GM19025 (cell line): ENCODE data around the gene MAP2K1.
"Not testable (repeated sequence)": the region's sequence is repeated elsewhere in the genome, so short reads cannot be mapped to it uniquely, and the experiment has no call there.

ENCODE experiments used
- ATAC-seq: cut with Tn5 transposase; IDR thresholded peaks from one replicate; pipeline ENCODE4 v1.9.1; 2021; ENCODE audit warnings: mild to moderate bottlenecking, low read depth, moderate library complexity; ENCODE audit not compliant: unreplicated experiment

Gene MAP2K1

DNA sequence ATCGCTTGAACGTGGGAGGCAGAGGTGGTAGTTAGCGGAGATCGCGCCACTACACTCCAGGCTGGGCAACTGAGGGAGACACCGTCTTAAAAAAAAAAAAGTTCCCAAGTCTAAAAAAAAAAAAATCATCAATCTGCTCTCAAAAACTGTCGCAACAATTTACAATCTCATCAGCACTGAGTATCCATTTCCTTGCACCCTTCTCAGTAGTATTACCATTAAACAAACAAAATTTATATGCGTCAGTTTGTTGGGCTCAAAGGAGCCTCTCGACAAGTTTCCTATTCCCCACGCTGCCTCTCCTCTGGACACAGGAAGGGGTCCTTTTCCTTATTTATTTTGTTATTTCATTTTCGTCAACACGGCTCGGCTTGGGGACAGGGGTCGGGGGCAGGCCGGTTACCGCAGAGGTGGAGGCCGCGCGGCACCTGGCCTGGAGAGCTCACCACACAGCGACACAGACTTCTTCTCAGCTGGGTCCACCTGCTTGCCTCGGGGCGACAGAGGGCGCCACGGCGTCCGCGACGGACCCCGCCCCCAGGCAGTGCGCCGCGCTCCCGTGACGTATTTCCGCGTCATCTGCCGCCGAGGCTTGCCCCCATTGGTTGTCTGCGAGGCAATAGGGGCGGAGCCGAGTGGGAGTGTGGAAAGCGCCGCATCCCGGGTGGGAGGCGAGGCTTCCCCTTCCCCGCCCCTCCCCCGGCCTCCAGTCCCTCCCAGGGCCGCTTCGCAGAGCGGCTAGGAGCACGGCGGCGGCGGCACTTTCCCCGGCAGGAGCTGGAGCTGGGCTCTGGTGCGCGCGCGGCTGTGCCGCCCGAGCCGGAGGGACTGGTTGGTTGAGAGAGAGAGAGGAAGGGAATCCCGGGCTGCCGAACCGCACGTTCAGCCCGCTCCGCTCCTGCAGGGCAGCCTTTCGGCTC is at the start of gene MAP2K1:
MAP2K1 (plus strand) TSS at position 709 of the 920 bp plus-strand sequence. CDS start 436 bp downstream, outside the sequence.
- peak; percentile 70 for ATAC-seq

DNA sequence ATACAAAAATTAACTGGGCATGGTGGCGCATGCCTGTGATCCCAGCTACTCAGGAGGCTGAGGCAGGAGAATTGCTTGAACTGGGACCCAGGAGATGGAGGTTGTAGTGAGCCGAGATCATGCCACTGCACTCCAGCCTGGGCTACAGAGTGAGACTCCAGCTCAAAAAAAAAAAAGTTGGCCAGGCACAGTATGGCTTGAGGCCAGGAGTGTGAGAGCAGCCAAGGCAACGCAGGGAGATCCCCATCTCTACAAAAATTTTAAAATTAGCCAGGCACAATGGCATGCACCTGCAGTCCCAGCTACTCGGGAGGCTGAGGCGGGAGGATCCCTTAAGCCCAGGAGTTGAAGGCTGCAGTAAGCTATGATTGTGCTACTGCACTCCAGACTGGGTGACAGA is 38.2 kb upstream of the MAP2K1 start:
- not testable (repeated sequence) for ATAC-seq

DNA sequence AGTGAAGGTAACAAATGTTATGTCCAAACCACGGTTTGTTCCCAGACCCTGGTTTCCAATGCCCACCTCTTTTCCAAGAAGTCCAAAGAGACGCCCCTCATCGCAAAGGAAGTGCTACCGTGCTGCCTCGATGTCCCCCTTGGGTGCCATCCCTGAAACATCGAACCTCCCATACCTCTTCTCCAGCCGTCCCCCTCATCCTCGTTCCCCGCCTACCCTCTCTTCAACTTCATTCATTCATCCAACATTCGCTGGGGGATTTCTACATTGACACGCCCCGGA is 30.7 kb upstream of the MAP2K1 start:
- no peak for ATAC-seq

DNA sequence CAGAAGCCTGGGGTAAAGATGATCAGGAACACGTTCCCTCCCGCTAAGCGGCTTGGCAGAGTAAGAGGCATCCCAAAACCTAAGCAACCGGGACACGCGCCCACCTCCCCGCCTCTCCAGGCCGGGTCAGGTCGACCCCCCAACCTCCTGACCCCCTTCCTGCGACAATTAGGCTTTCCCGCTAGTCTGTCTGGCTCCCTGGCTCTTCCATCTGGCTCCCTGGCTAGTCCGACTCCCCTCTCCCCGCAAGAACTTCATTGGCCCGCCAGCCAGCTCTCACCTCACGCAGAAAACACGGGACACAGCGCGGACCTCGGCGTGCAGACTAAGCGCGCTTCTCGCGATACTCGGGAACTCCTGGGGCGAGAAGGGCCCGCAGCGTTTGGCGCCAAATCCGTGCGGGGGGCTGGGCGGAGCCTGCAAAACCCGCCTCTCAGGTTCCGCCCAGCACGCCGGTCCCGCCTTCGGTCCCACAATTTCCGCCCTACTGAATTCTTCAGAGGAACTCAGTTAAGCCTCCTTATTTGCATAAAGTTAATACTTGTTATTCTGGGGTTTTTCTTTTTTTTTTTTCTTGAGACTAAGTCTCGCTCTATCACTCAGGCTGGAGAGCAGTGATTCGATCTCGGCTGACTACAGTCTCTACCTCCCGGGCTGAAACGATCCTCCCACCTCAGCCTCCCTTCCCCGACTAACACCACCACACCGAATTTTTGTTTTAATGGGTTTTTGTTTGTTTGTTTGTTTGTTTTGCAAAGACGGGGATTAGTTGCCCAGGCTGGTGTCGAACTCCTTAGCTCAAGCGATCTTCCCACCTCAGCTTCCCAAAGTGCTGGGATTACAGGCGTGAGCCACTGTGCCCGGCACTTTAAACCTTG is 30.1 kb upstream of the MAP2K1 start, which contains the start of gene TIPIN:
TIPIN (minus strand) TSS at position 327 of the 878 bp plus-strand sequence. CDS start 3,738 bp downstream, outside the sequence.
- ATAC-seq, result peak; percentile 91

DNA sequence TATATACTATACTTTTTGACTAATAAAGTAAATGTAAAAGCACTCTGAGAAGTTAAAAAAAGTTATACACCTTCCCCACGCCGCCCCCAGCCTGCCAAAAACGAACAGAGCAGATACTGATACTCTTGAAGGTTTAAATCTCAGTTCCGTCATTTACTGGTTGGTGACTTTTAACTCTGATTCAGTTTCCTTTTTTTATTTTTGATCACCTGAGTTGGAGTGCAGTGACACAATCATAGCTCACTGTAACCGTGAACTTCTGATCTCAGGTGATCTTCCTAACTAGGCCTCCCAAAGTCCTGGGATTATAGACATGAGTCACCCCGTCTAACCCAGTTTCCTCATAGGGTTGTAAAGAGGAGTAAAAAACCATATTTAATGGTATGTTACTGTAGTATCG is 27.0 kb upstream of the MAP2K1 start:
- ATAC-seq, result no peak

DNA sequence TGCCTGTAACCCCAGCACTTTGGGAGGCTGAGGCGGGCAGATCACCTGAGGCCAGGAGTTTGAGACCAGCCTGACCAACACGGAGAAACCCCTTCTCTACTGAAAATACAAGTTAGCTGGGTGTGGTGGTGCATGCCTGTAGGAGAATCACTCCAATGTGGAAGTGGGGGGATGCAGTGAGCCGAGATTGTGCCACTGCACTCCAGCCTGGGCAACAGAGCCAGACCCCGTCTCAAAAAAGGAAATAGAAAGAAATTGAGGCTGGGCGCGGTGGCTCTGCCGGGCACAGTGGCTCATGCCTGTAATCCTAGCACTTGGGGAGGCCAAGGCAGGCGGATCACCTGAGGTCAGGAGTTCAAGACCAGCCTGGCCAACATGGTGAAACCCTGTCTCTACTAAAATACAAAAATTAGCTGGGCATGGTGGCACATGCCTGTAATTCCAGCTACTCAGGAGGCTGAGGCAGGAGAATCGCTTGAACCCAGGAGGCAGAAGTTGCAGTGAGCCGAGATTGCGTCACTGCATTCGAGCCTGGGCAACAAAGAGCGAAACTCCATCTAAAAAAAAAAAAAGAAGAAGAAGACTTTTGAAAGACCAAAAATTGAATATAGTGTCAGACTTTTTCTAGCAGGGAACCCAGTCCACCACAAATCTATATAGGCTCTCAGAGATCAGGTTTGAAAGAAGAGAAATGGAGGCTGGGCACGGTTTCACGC is 24.8 kb upstream of the MAP2K1 start:
- not testable (repeated sequence) for ATAC-seq

DNA sequence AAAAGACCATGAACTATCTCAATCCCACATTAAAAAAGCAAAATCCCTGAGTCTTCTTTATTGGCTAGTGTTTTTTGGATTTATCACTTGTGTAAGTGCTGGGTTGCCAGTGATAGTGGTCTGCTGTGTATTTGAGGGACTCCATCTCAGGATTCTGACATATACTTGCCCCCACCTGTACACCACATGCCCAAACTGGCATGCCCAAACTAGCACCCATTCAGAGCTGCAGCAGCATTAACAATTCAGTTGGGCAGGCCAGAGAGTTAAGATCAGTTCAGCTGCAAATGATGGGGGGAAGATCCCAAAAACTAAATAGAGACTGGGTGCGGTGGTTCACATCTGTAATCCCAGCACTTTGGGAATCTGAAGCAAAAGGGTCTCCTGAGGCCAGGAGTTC is 23.9 kb upstream of the MAP2K1 start:
- ATAC-seq, result no peak

DNA sequence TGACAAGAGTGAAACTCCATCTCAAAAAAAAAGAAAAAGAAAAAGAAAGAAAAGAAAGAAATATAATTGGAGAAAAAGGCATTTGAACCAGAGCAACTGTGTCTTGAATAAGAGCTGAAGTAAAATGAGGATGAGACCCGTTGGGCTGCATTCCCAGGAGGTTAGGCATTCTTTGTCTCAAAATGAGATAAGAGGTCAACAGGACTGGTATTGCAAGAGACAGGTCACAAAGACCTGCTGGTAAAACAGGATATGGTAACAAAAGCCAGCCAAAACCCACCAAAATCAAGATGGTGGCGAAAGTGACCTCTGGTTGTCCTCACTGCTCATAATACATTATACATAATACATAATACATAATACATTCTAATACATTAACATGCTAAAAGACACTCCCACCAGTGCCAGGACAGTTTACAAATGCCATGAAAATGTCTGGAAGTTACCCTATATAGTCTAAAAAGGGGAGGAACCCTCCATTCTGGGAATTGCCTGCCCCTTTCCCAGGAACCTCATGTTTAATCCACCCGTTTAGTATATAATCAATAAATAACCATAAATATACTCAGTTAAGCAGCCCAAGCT is 21.7 kb upstream of the MAP2K1 start:
- ATAC-seq, result no peak

DNA sequence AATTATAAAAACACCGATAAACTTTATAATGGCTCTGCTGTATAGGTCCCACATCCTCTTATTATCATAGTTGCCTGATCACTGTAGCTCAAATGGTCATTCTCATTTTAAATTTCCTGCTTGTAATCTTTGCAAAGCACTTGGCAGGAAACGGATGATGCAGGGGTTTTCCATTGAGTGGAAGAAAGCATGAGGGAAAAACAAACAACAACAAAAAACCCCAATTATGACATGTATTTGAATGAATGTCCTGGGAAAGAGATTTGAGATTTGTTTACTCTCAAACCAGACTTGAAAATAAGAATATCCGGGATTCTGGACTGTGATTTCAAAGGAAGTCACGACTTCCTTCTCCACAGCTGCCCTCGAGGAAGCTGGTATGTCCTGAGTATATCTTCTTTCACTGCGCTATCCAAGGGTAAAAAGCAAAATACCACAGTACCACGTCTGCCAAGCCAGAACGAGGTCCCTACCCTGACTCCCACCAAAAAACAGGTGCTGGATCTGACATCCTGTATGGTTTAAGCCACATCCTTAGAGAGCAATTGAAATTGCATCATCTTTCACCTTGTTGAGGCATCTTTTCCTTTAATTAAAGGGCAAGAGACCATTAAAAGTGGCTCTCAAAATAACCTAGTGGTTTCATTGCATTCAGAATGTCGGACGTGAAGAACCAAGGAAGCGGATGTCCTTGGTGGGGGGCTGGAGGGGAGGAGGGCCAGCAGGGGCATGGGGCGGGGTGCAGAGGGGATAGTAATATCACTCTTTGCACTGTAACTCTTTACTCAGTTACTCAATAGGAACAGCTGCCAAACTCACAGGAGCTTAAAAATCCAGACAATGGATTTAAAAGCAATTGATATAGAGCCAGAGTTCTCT is 16.7 kb upstream of the MAP2K1 start:
- ATAC-seq, result no peak

DNA sequence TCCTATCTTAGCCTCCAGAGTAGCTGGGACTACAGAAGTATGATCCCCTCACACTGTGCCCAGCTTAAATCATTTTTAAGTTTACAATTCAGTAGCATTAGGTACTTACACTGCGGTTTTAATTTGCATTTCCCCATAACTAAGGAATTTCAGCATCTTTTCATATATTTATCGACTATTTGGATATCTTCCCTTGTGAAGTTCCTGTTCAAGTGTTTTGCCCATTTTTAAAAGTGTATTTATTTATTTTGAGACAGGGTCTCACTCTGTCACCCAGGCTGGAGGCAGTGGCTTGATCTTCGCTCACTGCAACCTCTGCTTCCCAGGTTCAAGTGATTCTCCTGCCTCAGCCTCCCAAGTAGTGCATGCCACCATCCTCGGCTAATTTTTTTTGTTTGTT is 12.5 kb upstream of the MAP2K1 start:
- no peak for ATAC-seq

DNA sequence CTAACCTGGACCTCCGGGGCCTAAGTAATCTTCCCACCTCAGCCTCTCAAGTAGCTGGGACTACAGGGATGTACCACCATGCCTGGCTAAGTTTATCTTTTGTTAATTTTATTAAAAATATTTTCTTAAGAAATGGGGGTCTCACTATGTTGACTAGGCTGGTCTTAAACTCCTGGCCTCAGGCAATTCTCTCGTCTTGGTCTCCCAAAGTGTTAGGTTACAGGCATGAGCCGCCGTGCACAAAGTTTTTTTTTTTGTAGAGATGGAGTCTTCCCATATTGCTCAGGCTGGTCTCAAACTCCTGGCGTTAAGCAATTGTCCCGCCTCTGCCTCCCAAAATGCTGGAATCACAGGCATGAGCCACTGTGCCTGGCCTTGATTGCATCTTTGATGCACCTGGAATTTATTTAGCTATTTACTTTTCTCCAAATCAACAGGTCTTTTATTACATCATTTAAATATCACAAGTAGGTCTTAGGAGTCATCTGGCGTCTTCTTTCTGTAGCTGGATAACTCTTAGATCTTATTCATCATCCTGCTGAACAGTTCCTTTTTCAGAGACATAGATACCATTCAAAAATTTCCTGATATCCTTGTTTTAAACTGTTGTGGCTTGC is 7.8 kb upstream of the MAP2K1 start:
- no peak for ATAC-seq

DNA sequence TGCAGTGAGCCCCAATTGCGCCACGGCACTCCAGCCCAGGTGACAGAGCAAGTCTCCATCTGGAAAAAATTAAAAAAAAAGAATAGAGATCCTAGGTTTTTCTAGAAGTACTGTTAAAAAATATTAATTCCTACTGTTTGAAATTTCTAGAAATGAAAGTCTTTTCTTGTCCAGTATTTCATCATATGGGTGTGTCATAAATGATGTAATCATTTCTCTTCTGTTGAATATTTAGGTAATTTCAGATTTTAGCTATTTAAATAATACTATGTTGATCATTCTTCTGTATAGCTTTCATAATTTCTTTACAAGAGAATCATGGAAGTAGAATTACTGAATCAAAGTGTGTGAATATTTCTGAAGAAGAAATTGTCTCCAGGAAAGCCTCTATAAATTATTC is 5.3 kb upstream of the MAP2K1 start:
- ATAC-seq, result not testable (repeated sequence)

DNA sequence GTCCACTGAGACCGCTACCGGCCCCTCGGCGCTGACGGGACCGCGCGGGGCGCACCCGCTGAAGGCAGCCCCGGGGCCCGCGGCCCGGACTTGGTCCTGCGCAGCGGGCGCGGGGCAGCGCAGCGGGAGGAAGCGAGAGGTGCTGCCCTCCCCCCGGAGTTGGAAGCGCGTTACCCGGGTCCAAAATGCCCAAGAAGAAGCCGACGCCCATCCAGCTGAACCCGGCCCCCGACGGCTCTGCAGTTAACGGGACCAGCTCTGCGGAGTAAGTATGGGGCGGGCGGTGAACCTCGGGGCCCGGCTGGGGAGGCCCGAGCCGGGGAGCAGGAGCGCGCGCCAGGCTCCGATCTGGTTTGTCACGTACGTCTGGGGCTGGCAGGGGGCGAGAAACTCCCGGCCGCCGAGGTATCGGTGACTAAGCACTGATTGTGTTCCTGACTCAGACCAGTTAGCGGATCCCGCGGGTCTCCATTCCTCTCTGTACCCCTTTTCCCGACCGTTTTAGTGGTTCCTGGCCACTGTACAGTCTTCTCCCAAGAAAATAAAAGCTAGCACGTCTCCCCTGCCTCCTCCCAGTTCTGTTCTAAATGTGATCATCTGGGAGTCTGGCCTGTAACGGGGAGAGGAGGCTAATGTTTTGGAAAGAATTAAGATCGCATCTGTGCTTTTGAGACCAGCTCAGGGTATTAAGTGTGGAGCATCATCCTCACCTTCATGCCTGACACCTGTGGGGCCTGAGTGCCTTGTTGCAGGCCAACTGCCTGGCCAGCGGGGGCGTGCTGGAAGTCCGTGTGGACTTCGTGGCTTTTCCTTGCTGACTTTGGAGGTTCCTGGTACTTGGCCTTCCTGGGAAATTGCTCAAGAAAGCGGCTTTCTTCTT is 691 bp downstream of the MAP2K1 start:
- peak; percentile 14 for ATAC-seq

DNA sequence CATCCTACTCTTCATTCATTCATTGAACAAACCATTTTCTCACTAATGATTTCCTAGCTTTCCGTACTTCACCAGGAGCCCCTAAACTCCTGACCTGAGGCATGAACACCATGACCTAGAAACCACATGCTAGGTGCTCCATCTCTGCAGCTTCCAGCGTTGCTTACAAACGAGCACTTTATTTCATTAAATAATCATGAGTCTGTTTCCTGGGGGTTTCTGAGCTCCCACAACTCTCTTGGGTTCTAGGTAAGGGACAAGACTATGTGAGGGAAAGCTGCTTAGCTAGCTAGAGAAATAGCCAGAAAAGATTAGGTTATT is 1.3 kb downstream of the MAP2K1 start:
- no peak for ATAC-seq

DNA sequence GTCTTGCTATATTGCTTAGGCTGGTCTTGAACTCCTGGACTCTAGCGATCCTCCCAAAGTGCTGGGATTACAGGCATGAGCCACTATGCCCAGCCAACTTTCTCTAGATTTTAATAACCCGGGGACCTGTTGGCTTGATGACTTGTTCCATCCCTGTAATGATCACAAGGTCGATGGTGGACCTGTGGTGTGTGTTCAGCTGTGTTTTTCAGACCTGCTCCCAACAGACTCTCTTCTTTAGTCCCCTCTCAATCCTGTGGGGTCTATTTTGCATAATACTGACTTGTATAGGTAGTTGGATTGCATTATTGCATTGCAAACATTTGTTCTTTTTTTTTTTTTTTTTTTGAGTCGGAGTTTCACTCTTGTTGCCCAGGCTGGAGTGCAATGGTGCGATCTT is 1.9 kb downstream of the MAP2K1 start:
- no peak for ATAC-seq

DNA sequence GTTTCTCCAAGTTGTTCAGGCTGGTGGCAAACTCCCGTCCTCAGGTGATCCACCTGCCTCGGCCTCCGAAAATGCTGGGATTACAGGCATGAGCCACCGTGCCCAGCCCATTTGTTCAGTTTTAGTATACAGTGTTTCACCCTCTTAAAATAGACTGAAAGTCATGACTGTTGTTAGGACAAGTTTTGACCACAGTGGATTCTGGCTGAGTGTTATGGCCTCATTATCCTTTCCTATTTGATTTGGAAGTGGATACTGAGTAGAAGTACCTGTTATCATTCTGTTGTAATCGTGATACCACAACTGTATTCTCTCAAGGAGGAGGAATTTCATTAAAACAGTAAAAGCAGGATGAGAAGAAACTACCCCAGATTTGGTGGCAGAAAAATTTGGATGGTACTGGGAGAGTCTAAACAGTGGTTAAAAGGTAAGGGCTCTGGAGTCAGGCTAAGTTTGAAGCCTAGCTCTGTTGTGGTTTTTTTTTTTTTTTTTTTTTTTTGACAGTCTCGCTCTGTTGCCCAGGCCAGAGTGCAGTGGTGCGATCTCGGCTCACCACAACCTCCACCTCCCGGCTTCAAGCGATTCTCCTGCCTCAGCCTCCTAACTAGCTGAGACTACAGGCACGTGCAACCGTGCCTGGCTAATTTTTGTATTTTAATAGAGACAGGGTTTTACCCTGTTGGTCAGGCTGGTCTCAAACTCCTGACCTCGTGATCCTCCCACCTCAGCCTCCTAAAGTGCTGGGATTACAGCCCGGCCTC is 2.6 kb downstream of the MAP2K1 start:
- no peak for ATAC-seq

DNA sequence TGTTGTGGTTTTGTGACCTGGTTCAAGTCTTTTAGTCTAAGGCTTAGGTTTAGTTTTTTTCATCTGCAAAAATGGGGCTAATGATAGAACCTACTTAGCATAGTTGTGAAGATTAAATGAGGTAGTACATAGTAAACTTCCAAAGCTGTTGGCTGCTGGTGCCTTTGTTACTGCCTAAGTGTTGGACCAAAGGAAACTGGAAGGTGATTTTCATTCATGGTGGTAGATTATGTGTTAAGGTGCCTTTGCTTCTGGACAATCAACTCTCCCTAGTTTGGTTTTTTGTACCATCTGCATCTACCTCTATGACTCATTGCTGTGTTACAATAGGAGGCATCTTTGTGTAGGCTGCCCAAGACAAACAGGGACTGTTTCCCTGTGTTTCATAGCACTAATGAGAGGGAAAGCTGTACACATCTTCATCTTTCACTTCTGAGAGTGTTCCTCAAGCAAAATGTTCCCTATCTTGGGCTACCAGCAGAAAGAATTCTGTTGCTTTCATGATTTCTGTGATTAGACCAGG is 3.2 kb downstream of the MAP2K1 start:
- ATAC-seq, result no peak
